DMS79 treated with DMSO at 0.1 percent for 48 hours (cell line): ENCODE measurements around the gene OR4M1.
"Not testable (repeated sequence)": the region's sequence is repeated elsewhere in the genome, so short reads cannot be mapped to it uniquely, and the experiment has no call there.

Experiments
- DNase-seq: peaks from one replicate; lab custom pipeline; 2025; lab: John Stamatoyannopoulos, UW

The OR4M1 gene

GRCh38 chr14:19823178-19823577, 49.9 kb downstream of the OR4M1 start:
- DNase-seq: no peak

- DNase-seq: no peak
Measured at GRCh38 chr14:19823765-19824164, 50.5 kb downstream of the OR4M1 start.

- not testable (repeated sequence) for DNase-seq
Measured at GRCh38 chr14:19827626-19828244, 54.4 kb downstream of the OR4M1 start.

- no peak for DNase-seq
Measured at GRCh38 chr14:19828314-19828713, 55.0 kb downstream of the OR4M1 start.
